B cell (primary cell): ENCODE measurements around the gene VSIG2. TPM values are rescaled to one million over a fixed set of nuclear protein-coding genes. Genes with fewer than 3 reads are reported as not detected.

ENCODE experiments used
- ATAC-seq: fragments of 200-7000 bp; cut with Tn5 transposase; one replicate; pipeline ENCODE4 v1.10.0; 2021; ENCODE audit warnings: low read depth, mild to moderate bottlenecking, moderate number of reproducible peaks, moderate library complexity
- CTCF ChIA-PET: fragments of 350-600 bp; sonication (Branson Sonifier 250); formaldehyde crosslinking; loops from one replicate; lab custom pipeline; 2021; ENCODE audit warnings: antibody characterized with exemption, inconsistent platforms; lab: Charles Lee
- POLR2A ChIA-PET: fragments of 350-600 bp; sonication (Branson Sonifier 250); formaldehyde crosslinking; loops from one replicate; lab custom pipeline; 2021; ENCODE audit warnings: antibody characterized with exemption; lab: Charles Lee
- DNase-seq: peaks from one replicate; pipeline ENCODE4 v3.0.0; 2013
- H2AFZ ChIP-seq: 2 replicates; pipeline ENCODE4 v1.6.1; 2012; ENCODE audit warnings: mild to moderate bottlenecking, low read depth, low read length; ENCODE audit not compliant: insufficient read depth, poor library complexity, severe bottlenecking
- H3K27ac ChIP-seq, 2 donors: 1 replicate in 1 of 2; 2 replicates in 1 of 2; pipeline ENCODE4 v1.5.1; 2012 to 2013; ENCODE audit warnings: low read length in 2 of 2, mild to moderate bottlenecking in 2 of 2, moderate library complexity in 1 of 2
- H3K27me3 ChIP-seq, 4 experiments: fragments of 200-600 bp in 1 of 4; sonication (generic) in 1 of 4; replicated peaks in 1 of 4; 1 replicate in 2 of 4; 2 replicates in 2 of 4; pipeline versions ENCODE4 v1.6.1 to v1.7.0; 2013 to 2016; ENCODE audit warnings: low read length in 3 of 4, mild to moderate bottlenecking in 2 of 4, mixed read lengths in 1 of 4, moderate library complexity in 1 of 4; ENCODE audit not compliant: insufficient read depth in 4 of 4, control insufficient read depth in 3 of 4; ENCODE audit errors: control extremely low read depth in 1 of 4
- H3K36me3 ChIP-seq, 2 experiments: replicated peaks in 1 of 2; 1 replicate in 1 of 2; 2 replicates in 1 of 2; pipeline versions ENCODE4 v1.6.1 to v1.7.1; 2013; ENCODE audit warnings: low read length in 1 of 2; ENCODE audit not compliant: insufficient read depth in 2 of 2, control insufficient read depth in 1 of 2; ENCODE audit errors: control extremely low read depth in 1 of 2, extremely low read depth in 1 of 2
- H3K4me1 ChIP-seq, 2 donors: fragments of 200-600 bp in 1 of 2; sonication (generic) in 1 of 2; 1 replicate in 1 of 2; 2 replicates in 1 of 2; pipeline versions ENCODE4 v1.5.1 to v1.6.1; 2013 to 2017; ENCODE audit warnings: low read length in 2 of 2; ENCODE audit not compliant: control insufficient read depth in 2 of 2, insufficient read depth in 2 of 2
- H3K4me2 ChIP-seq: replicated peaks from 2 replicates; pipeline ENCODE3; 2012; ENCODE audit warnings: mild to moderate bottlenecking, low read depth, low read length; ENCODE audit not compliant: poor library complexity, severe bottlenecking
- H3K4me3 ChIP-seq, 5 experiments: fragments of 200-600 bp in 1 of 5; sonication (generic) in 1 of 5; 1 replicate in 3 of 5; 2 replicates in 2 of 5; pipeline versions ENCODE4 v1.5.1 to v1.7.0; 2011 to 2016; ENCODE audit warnings: low read length in 4 of 5, mild to moderate bottlenecking in 4 of 5, low read depth in 2 of 5, control low read depth in 1 of 5, moderate library complexity in 1 of 5; ENCODE audit not compliant: insufficient read depth in 1 of 5; ENCODE audit errors: control extremely low read depth in 1 of 5, extremely low read depth in 1 of 5
- H3K79me2 ChIP-seq: fragments of 200-600 bp; sonication (generic); one replicate; pipeline ENCODE4 v1.6.0; 2016; ENCODE audit warnings: low read length; ENCODE audit not compliant: control insufficient read depth, insufficient read depth
- H3K9ac ChIP-seq: fragments of 200-600 bp; sonication (generic); 2 replicates; pipeline ENCODE4 v1.6.1; 2017; ENCODE audit warnings: mild to moderate bottlenecking, low read length, moderate library complexity
- H3K9me3 ChIP-seq, 3 donors: one replicate each; pipeline versions ENCODE4 v1.6.1 to v1.7.1; 2013; ENCODE audit warnings: low read length in 2 of 3; ENCODE audit not compliant: control insufficient read depth in 2 of 3, insufficient read depth in 1 of 3; ENCODE audit errors: control extremely low read depth in 1 of 3
- H4K20me1 ChIP-seq: 2 replicates; pipeline ENCODE4 v1.6.0; 2012; ENCODE audit warnings: mild to moderate bottlenecking, low read length; ENCODE audit not compliant: insufficient read depth, control insufficient read depth, poor library complexity, severe bottlenecking
- H3K27ac Mint-ChIP-seq: one replicate; pipeline ENCODE4 v1.8.0; 2021; ENCODE audit warnings: mixed read lengths
- H3K27me3 Mint-ChIP-seq: one replicate; pipeline ENCODE4 v1.8.0; 2021; ENCODE audit warnings: mixed read lengths
- H3K4me1 Mint-ChIP-seq: one replicate; pipeline ENCODE4 v1.8.0; 2021; ENCODE audit warnings: mixed read lengths
- H3K4me3 Mint-ChIP-seq: one replicate; pipeline ENCODE4 v1.8.0; 2021; ENCODE audit warnings: mixed read lengths
- H3K9me3 Mint-ChIP-seq: one replicate; pipeline ENCODE4 v1.8.0; 2022; ENCODE audit warnings: mixed read lengths; ENCODE audit not compliant: insufficient read depth
- CTCF ChIP-seq: fragments of 200-600 bp; IDR thresholded peaks from one replicate; pipeline ENCODE4 v1.8.0; 2022; ENCODE audit warnings: antibody characterized with exemption, mild to moderate bottlenecking
- EZH2 ChIP-seq: IDR thresholded peaks from 2 replicates; pipeline ENCODE4 v1.6.1; 2012; ENCODE audit warnings: borderline replicate concordance, low read depth, mild to moderate bottlenecking, moderate library complexity, low read length; ENCODE audit not compliant: insufficient read depth, poor library complexity, severe bottlenecking
- WGBS: methylation state at CpG from one replicate; pipeline ENCODE4 v1.1.5; 2013; ENCODE audit warnings: missing lambda C conversion rate; ENCODE audit not compliant: insufficient coverage; 5-methylcytosine and 5-hydroxymethylcytosine counted together
- intact Hi-C: fragments of 100-400 bp; cut with micrococcal nuclease; formaldehyde crosslinking; loops from one replicate; pipeline ENCODE4 v1.10.0; 2022
- polyA plus RNA-seq: library from polyadenylated mRNA; depleted of rRNA; stranded (reverse); fragments of >200 nt; gene quantifications from 2 replicates; pipeline ENCODE4 v1.2.3, GENCODE V29; 2012
- total RNA-seq, 2 donors: library from RNA; stranded (reverse); fragments of 120-200 nt in 1 of 2; gene quantifications; 1 replicate in 1 of 2; 2 replicates in 1 of 2; pipeline versions ENCODE4 v1.2.3 to v1.2.4, GENCODE V29; 2013 to 2022

The VSIG2 gene
- total and polyA plus RNA-seq, 2 donors (not counting 1 experiment from before 2014, with no cell fraction given), result not detected

- Mint-ChIP-seq H3K9me3 (no peaks in the 10 kb centered on the region), H3K27me3 (peaks cover 11% of the 10 kb centered on the region), H3K4me3 (peak overlapping the region; percentile 94), H3K27ac (peak overlapping the region; percentile 59), H3K4me1 (peaks cover 46% of the 10 kb centered on the region)
- Histone ChIP-seq H3K36me3 (no peaks in the 10 kb centered on the region), H4K20me1 (peaks cover 6% of the 10 kb centered on the region), H3K4me3 (peak overlapping the region; percentile 30 to 81 (median 63)), H3K9me3 (peaks cover 0 to 3% (median 0%) of the 10 kb centered on the region in 3 donors), H3K27me3 (peaks cover 0 to 22% (median 10%) of the 10 kb centered on the region in 4 experiments), H2AFZ (peak overlapping the region; percentile 86), H3K4me1 (peaks cover 43 to 61% of the 10 kb centered on the region in 2 donors), H3K27ac (peak overlapping the region; percentile 49 to 87), H3K4me2 (peak overlapping the region; percentile 99), H3K79me2 (peaks cover 28% of the 10 kb centered on the region), H3K9ac (peak overlapping the region; percentile 76)
- POLR2A ChIA-PET, result interaction anchor here (0.7 to 1.6 kb wide), 5 partner anchors 12 to 22 kb away, joined by 3 to 8 read pairs (median 4); partner anchors contain the start of gene NRGN
- TF ChIP-seq CTCF, result no peak
- no peak for TF ChIP-seq EZH2
- CTCF ChIA-PET, result interaction anchor here (0.6 to 11.1 kb wide), 11 partner anchors 11 to 117 kb away, joined by 3 to 202 read pairs (median 7); partner anchors contain the start of genes MSANTD2, SIAE, SPA17 and VSIG2
- 11% methylated on average over 12 of the region's 25 CpGs for WGBS
- peak; percentile 63 for DNase-seq
- intact Hi-C loops, result loop anchor here (1.0 to 2.0 kb wide), 3 partner anchors 31 to 139 kb away; partner anchors contain the start of gene TBRG1
- ATAC-seq, result no peak
Observed at GRCh38 chr11:124761301-124762104, 9.4 kb upstream of the VSIG2 start.
